Liver (tissue), 9 donors: Measurements from ENCODE around the gene MCTP2. TPM values are rescaled to one million over a fixed set of nuclear protein-coding genes. Genes with fewer than 3 reads are reported as not detected.

ENCODE experiments used
- DNase-seq: peaks from one replicate; pipeline ENCODE4 v3.0.0-alpha.2; 2017; ENCODE audit warnings: low spot score
- H3K27ac ChIP-seq, 2 donors: one replicate each; pipeline ENCODE4 v1.7.0; 2013; ENCODE audit warnings: inconsistent platforms in 2 of 2, low read length in 2 of 2, control low read depth in 1 of 2, low read depth in 1 of 2, mild to moderate bottlenecking in 1 of 2
- H3K27me3 ChIP-seq, 4 donors: one replicate each; pipeline versions ENCODE4 v1.6.1 to v1.7.0; 2013; ENCODE audit warnings: low read length in 3 of 4, inconsistent platforms in 1 of 4, mild to moderate bottlenecking in 1 of 4, moderate library complexity in 1 of 4; ENCODE audit not compliant: control insufficient read depth in 4 of 4, insufficient read depth in 4 of 4
- H3K36me3 ChIP-seq, 4 donors: one replicate each; pipeline versions ENCODE4 v1.6.1 to v1.7.0; 2013; ENCODE audit warnings: low read length in 3 of 4, mild to moderate bottlenecking in 3 of 4, low read depth in 1 of 4, moderate library complexity in 1 of 4; ENCODE audit not compliant: control insufficient read depth in 4 of 4, insufficient read depth in 3 of 4
- H3K4me1 ChIP-seq, 4 donors: one replicate each; pipeline versions ENCODE4 v1.6.1 to v1.7.0; 2013; ENCODE audit warnings: low read length in 3 of 4, mild to moderate bottlenecking in 3 of 4, moderate library complexity in 1 of 4; ENCODE audit not compliant: control insufficient read depth in 4 of 4, insufficient read depth in 4 of 4
- H3K4me3 ChIP-seq, 3 donors: one replicate each; pipeline versions ENCODE4 v1.6.1 to v1.7.0; 2013; ENCODE audit warnings: low read length in 3 of 3, control low read depth in 1 of 3, low read depth in 1 of 3, mild to moderate bottlenecking in 1 of 3
- H3K9ac ChIP-seq, 2 donors: one replicate each; pipeline ENCODE4 v1.7.0; 2013; ENCODE audit warnings: low read length in 2 of 2, mild to moderate bottlenecking in 2 of 2, moderate library complexity in 2 of 2, control low read depth in 1 of 2, low read depth in 1 of 2
- H3K9me3 ChIP-seq, 4 donors: one replicate each; pipeline versions ENCODE4 v1.6.1 to v1.7.0; 2013; ENCODE audit warnings: low read length in 3 of 4; ENCODE audit not compliant: control insufficient read depth in 4 of 4
- ATF3 ChIP-seq: IDR thresholded peaks from 2 replicates; pipeline ENCODE4 v1.6.1; 2016; ENCODE audit warnings: antibody characterized with exemption
- CTCF ChIP-seq: fragments of 150-350 bp; IDR thresholded peaks from 2 replicates; pipeline ENCODE4 v1.5.1; 2017; ENCODE audit warnings: improper control_type of control experiment, low read depth, low read length; ENCODE audit not compliant: missing input control
- EGR1 ChIP-seq, 2 donors: IDR thresholded peaks; 2 replicates each; pipeline ENCODE4 v1.6.1; 2016 to 2018; ENCODE audit warnings: antibody characterized with exemption in 2 of 2, low read depth in 2 of 2
- FOXA1 ChIP-seq: IDR thresholded peaks from 2 replicates; pipeline ENCODE4 v1.6.1; 2016; ENCODE audit warnings: antibody characterized with exemption
- FOXA2 ChIP-seq: IDR thresholded peaks from 2 replicates; pipeline ENCODE4 v1.6.1; 2016; ENCODE audit warnings: antibody characterized with exemption
- GABPA ChIP-seq, 2 donors: IDR thresholded peaks in 1 of 2; conservative IDR thresholded peaks in 1 of 2; 2 replicates each; pipeline ENCODE4 v1.6.1; 2016; ENCODE audit warnings: antibody characterized with exemption in 2 of 2, mild to moderate bottlenecking in 1 of 2, moderate library complexity in 1 of 2
- HNF4A ChIP-seq, 2 donors: conservative IDR thresholded peaks; 2 replicates each; pipeline ENCODE4 v1.6.1; 2016; ENCODE audit warnings: antibody characterized with exemption in 2 of 2, mild to moderate bottlenecking in 2 of 2
- HNF4G ChIP-seq: IDR thresholded peaks from 2 replicates; pipeline ENCODE4 v1.6.1; 2016; ENCODE audit warnings: antibody characterized with exemption
- JUND ChIP-seq, 2 donors: IDR thresholded peaks; 2 replicates each; pipeline ENCODE4 v1.6.1; 2016; ENCODE audit warnings: antibody characterized with exemption in 2 of 2
- MAX ChIP-seq: IDR thresholded peaks from 2 replicates; pipeline ENCODE4 v1.6.1; 2016; ENCODE audit warnings: antibody characterized with exemption
- NR2F2 ChIP-seq: IDR thresholded peaks from 2 replicates; pipeline ENCODE4 v1.6.1; 2016; ENCODE audit warnings: antibody characterized with exemption
- RAD21 ChIP-seq, 2 donors: IDR thresholded peaks; 2 replicates each; pipeline ENCODE4 v1.6.1; 2016; ENCODE audit warnings: antibody characterized with exemption in 2 of 2, mild to moderate bottlenecking in 2 of 2
- RXRA ChIP-seq, 2 donors: IDR thresholded peaks; 2 replicates each; pipeline ENCODE4 v1.6.1; 2017 to 2018; ENCODE audit warnings: antibody characterized with exemption in 2 of 2, mild to moderate bottlenecking in 1 of 2
- SP1 ChIP-seq: IDR thresholded peaks from 2 replicates; pipeline ENCODE4 v1.6.1; 2018; ENCODE audit warnings: antibody characterized with exemption, mild to moderate bottlenecking
- TAF1 ChIP-seq: conservative IDR thresholded peaks from 2 replicates; pipeline ENCODE4 v1.6.1; 2016; ENCODE audit warnings: antibody characterized with exemption, mild to moderate bottlenecking
- YY1 ChIP-seq: IDR thresholded peaks from 2 replicates; pipeline ENCODE4 v1.6.1; 2016; ENCODE audit warnings: antibody characterized with exemption, mild to moderate bottlenecking
- ZBTB33 ChIP-seq: IDR thresholded peaks from 2 replicates; pipeline ENCODE4 v1.6.1; 2016; ENCODE audit warnings: antibody characterized with exemption
- WGBS: extraction: QIAGEN DNeasy Blood & Tissue Kit; methylation state at CpG from one replicate; pipeline ENCODE4 v1.1.7; 2013; 5-methylcytosine and 5-hydroxymethylcytosine counted together
- polyA plus RNA-seq, 2 donors: library from polyadenylated mRNA; stranded (reverse) in 1 of 2; unstranded in 1 of 2; fragments of 200-250 nt in 1 of 2; fragments of >200 nt in 1 of 2; fragmentation: Nextera tagmentation in 1 of 2; extraction: Ambion mirVana in 1 of 2; gene quantifications; one replicate each; pipeline versions ENCODE4 v1.2.1 to v1.2.3, GENCODE V29; 2013 to 2015
- total RNA-seq, 2 donors: library from RNA; depleted of rRNA; stranded (reverse); fragments of >200 nt; gene quantifications; one replicate each; pipeline ENCODE4 v1.2.3, GENCODE V29; 2014
- donor health status: healthy.
- donor health status: healthy.
- donor health status: healthy.
- donor health status: healthy.
- donor health status: healthy.

Gene MCTP2
- total and polyA plus RNA-seq, 4 donors, result 0.43 to 9.9 (median 3.5) TPM

- TF ChIP-seq FOXA2, result no peak
- TF ChIP-seq EGR1 (IDR thresholded peaks at IDR 0.05; ENCODE audit: low read depth in 2 of 2), result no peak
- no peak for TF ChIP-seq HNF4A (conservative IDR thresholded peaks at IDR 0.05)
- no peak for TF ChIP-seq SP1
- TF ChIP-seq RAD21 (IDR thresholded peaks at IDR 0.05), result no peak
- TF ChIP-seq FOXA1, result no peak
- no peak for TF ChIP-seq ATF3
- TF ChIP-seq CTCF, result no peak
- no peak for TF ChIP-seq RXRA (IDR thresholded peaks at IDR 0.05)
- no peak overlapping the region for H3K9ac ChIP-seq
- 86% methylated on average over 3 of the region's 3 CpGs for WGBS
- no peak for DNase-seq
- no peak overlapping the region for H3K27ac ChIP-seq
- no peaks in the 10 kb centered on the region for H3K36me3 ChIP-seq
- H3K4me3 ChIP-seq, result no peak overlapping the region
- no peaks in the 10 kb centered on the region for H3K4me1 ChIP-seq
- no peaks in the 10 kb centered on the region for H3K27me3 ChIP-seq
- no peaks in the 10 kb centered on the region for H3K9me3 ChIP-seq
Observed at GRCh38 chr15:94193906-94194305, 37.5 kb upstream of the MCTP2 start.

GRCh38 chr15:94196531-94196930, 34.8 kb upstream of the MCTP2 start:
- 79% methylated on average over 4 of the region's 4 CpGs for WGBS
- no peak for DNase-seq
- Histone ChIP-seq H3K9ac (no peak overlapping the region), H3K36me3 (no peaks in the 10 kb centered on the region), H3K4me3 (no peak overlapping the region), H3K27ac (no peak overlapping the region), H3K4me1 (no peaks in the 10 kb centered on the region), H3K27me3 (no peaks in the 10 kb centered on the region), H3K9me3 (no peaks in the 10 kb centered on the region)
- TF ChIP-seq RXRA (IDR thresholded peaks at IDR 0.05) (no peak), MAX (no peak), HNF4A (conservative IDR thresholded peaks at IDR 0.05) (no peak), NR2F2 (no peak), JUND (IDR thresholded peaks at IDR 0.05) (no peak), ZBTB33 (no peak), FOXA1 (no peak), HNF4G (no peak), TAF1 (no peak), RAD21 (IDR thresholded peaks at IDR 0.05) (no peak), SP1 (no peak), YY1 (no peak), ATF3 (no peak), CTCF (no peak), FOXA2 (no peak), EGR1 (IDR thresholded peaks at IDR 0.05; ENCODE audit: low read depth in 2 of 2) (no peak), GABPA (IDR thresholded peaks at IDR 0.05 in 1 of 2, conservative IDR thresholded peaks at IDR 0.05 in 1 of 2) (no peak)
